ENCODE data around the gene MRPS22. TPM values are rescaled to one million over a fixed set of nuclear protein-coding genes. Genes with fewer than 3 reads are reported as not detected.

The MRPS22 gene
- 71.7 TPM for total RNA-seq

DNA sequence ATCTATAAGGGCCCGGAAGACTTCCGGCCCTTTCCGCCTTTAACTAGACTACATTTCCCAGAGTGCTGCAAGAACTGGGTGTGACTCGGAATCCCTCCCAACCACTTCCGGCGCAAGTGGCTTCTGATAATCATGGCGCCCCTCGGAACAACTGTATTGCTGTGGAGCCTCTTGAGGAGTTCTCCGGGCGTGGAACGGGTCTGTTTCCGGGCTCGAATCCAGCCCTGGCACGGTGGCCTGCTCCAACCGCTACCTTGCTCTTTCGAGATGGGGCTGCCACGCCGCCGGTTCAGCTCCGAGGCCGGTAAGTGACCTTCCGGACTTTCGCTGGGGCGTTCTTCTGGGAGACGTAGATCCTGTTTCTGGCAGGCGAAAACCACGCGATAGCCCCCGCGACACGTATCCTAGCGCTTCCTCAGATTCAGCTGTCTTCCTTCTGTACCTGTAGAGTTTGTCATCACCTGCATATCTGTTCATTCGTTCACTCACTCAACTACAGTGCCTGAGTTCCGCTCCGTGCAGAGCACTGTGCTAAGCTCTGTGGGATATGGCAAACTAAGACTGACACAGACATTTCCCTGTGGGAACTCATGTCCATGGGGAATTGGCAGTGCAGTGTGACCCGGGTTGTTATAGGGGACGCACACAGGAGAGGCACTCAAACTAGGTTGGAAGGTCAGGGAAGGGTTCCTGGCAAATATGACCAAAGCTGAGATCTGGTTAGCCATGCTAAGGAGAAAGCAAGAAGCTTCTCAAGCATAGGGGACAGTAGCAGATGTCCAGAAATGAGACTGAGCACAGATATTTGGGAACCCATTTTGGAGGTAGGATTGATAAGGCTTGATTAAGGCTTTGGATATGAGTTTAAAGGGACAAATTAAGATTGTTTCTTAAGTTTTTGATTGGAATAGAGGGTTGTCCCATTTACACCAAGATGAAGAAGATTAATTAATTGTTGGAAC lies at the start of gene MRPS22:
Gene MRPS22 (plus strand): TSS at position 126 of the 962 bp plus-strand sequence. CDS start 7 bp downstream, at position 133.
- DNase-seq (ENCODE audit: low spot score in 2 of 2) (peak; percentile 62 to 85), FAIRE-seq (no peak)

- no peak for FAIRE-seq
- peak in 1 of 2 donors; percentile 41 for DNase-seq (ENCODE audit: low spot score in 2 of 2)
Observed at GRCh38 chr3:139295040-139295439, 48.8 kb upstream of the MRPS22 start.

GRCh38 chr3:139296141-139296718 lies 47.6 kb upstream of the MRPS22 start:
- DNase-seq (ENCODE audit: low spot score in 2 of 2) (no peak), FAIRE-seq (no peak)

- no peak for FAIRE-seq
Observed at GRCh38 chr3:139297588-139298311, 46.1 kb upstream of the MRPS22 start.

DNA sequence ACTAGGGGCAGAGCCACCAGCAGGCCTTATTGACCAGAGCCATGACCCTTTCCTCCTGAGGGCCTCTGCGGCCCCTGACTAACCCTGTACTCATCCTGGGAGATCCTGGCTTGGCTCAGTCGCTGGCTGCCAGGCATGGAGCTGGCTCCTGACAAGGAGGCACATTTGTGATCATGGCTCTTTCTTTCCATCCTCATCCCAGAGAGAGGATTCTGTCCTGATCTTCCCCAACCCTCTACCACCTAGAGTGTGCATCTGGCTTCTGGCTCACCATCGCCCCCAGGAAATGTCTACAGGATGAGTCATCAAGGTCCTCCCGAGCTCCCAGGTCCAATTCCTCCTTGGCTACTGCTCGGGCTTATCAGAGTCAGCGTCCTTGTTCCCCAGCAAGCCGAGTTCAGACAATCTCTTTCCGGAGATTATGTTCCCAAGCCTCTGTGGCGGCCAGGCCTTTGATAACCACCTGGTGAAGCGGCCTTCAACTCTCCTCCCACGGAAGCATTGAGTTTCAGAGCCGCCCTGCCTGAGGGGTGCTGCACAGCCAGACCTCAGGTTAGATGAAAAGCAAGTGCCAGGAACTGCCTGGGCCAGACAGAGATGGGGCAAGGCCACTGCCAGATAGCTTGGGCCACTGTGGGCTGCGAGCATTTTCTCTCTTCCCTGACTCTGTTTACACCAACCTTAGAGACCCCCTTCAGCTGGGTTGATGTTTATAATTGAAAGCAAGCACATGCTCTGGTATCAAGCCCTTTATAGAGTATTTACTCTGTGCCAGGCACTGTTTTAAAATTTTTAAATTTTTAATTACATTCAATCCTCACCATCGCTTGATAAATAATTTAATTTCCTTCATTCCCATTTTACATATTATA lies 44.3 kb upstream of the MRPS22 start:
- no peak for DNase-seq (ENCODE audit: low spot score in 2 of 2)
- FAIRE-seq, result no peak

More at GRCh38 chr3:139297588-139298311, 46.1 kb upstream of the MRPS22 start:
- DNase-seq (ENCODE audit: low spot score in 2 of 2), result no peak

DNA sequence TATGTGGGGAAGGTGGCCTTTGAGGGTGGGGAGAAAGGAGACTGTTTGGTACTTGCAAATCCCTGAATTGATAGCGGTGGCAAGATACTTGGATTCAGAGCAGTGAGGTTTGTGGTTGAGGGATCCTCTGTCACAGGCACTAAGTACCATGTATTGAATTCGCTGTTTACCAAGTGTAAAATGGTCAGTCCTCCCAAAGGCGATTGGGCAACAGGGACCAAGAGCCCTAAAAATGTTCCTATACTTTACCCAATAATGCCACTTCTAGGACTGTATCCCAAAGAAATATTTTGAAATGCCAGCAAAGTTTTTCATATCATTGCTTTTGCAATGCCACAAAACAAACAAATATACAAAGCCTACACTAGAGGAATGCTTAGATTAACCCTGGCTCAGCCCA lies 43.4 kb upstream of the MRPS22 start:
- FAIRE-seq, result no peak

GRCh38 chr3:139301183-139301582 lies 42.6 kb upstream of the MRPS22 start:
- DNase-seq (ENCODE audit: low spot score in 2 of 2), result no peak
- no peak for FAIRE-seq

More for the DNA sequence above, 43.4 kb upstream of the MRPS22 start:
- no peak for DNase-seq (ENCODE audit: low spot score in 2 of 2)

DNA sequence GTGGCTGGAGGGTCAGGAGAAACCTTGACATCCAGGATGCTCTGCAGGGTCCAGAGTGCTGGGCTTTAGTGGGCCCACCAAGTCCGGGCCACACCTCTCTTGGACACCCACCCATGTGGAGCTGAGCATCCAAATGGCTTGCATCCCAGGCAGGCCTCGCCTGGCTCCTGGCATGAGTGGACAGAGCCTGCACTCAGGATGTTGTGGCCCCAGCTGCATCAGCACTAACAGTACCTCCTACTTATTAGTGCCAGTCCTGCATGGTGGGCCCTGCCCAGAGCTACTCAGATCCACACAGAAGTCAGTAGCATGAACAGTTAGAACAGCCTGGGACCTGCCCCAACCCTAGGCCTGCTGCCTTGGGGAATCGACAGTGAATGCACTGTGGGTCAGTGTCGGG lies 42.2 kb upstream of the MRPS22 start:
- no peak for FAIRE-seq
- DNase-seq (ENCODE audit: low spot score in 2 of 2), result no peak

- no peak for FAIRE-seq
- DNase-seq (ENCODE audit: low spot score in 2 of 2), result no peak
Observed at GRCh38 chr3:139302084-139302800, 41.6 kb upstream of the MRPS22 start.

DNA sequence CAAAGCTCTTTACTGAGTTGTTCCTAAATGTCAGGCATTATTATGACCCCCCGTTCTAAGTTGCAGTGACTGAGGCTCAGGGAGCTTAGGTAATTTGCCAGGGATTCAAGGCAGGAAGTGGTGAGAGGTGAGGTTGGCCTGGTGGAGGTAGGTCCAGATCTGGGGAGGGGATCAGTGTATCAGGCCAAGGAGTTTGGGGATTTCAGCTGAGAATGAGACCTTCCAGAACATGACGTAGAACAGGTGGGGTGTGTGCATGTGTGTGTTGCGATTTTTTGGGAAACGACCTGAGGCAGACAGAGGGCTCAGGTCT lies 41.1 kb upstream of the MRPS22 start:
- no peak for FAIRE-seq

GRCh38 chr3:139303216-139303615 lies 40.6 kb upstream of the MRPS22 start:
- DNase-seq (ENCODE audit: low spot score in 2 of 2) (no peak), FAIRE-seq (no peak)

More for the DNA sequence above, 41.1 kb upstream of the MRPS22 start:
- DNase-seq (ENCODE audit: low spot score in 2 of 2), result no peak

- DNase-seq (ENCODE audit: low spot score in 2 of 2) (no peak), FAIRE-seq (no peak)
Observed at GRCh38 chr3:139304383-139304782, 39.4 kb upstream of the MRPS22 start.

GRCh38 chr3:139306078-139306477 lies 37.7 kb upstream of the MRPS22 start:
- no peak for FAIRE-seq

GRCh38 chr3:139307072-139307491 lies 36.7 kb upstream of the MRPS22 start:
- no peak for FAIRE-seq
- DNase-seq (ENCODE audit: low spot score in 2 of 2), result no peak

More at GRCh38 chr3:139306078-139306477, 37.7 kb upstream of the MRPS22 start:
- no peak for DNase-seq (ENCODE audit: low spot score in 2 of 2)

GRCh38 chr3:139307601-139308555 lies 35.9 kb upstream of the MRPS22 start:
- DNase-seq (ENCODE audit: low spot score in 2 of 2), result no peak
- no peak for FAIRE-seq

- FAIRE-seq (no peak), DNase-seq (ENCODE audit: low spot score in 2 of 2) (no peak)
Observed at GRCh38 chr3:139308560-139308959, 35.3 kb upstream of the MRPS22 start.

- no peak for DNase-seq (ENCODE audit: low spot score in 2 of 2)
- no peak for FAIRE-seq
Observed at GRCh38 chr3:139309061-139309591, 34.7 kb upstream of the MRPS22 start.

DNA sequence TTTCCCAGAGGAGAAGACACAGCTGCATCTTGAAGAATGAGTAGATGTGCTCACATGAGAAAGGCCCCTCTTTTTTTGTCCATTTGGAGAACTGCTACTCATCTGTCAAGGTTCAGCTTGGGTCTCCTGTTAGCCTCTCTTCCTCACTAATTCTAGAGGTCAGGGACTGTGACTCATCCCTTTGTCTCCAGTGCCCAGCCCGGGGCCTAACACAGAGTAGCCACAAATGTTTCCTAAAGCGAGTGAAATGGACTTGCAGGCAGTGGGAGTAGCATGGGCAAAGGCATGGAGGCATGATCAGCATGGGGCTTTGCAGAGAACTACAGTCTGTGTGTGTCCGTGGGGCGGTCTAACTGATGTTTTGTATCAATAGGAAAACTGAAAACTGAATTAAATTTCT lies 33.9 kb upstream of the MRPS22 start:
- DNase-seq (ENCODE audit: low spot score in 2 of 2) (no peak), FAIRE-seq (no peak)

All from frontal cortex (tissue), 4 donors.